ENCODE data around the gene SPATA7. TPM values are rescaled to one million over a fixed set of nuclear protein-coding genes. Genes with fewer than 3 reads are reported as not detected.
"Not testable (repeated sequence)": the region's sequence is repeated elsewhere in the genome, so short reads cannot be mapped to it uniquely, and the experiment has no call there.

SPATA7 gene
- total and polyA plus RNA-seq, 4 experiments from 2014 or later = 3.4 to 8.5 (median 4.0) TPM

DNA sequence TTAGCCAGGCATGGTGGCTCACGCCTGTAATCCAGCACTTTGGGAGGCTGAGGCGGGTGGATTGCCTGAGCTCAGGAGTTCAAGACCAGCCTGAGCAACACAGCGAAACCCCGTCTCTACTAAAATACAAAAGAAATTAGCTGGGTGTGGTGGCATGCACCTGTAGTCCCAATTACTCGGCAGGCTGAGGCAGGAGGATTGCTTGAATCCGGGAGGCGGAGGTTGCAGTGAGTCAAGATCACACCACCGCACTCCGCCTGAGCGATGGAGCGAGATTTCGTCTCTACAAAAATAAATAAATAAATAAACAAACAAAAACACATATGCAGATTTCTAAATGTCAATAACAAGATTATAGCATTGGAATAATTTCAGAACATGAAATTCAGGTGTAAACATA is 3.8 kb upstream of the SPATA7 start:
- intact Hi-C loops (cut with micrococcal nuclease) = loop anchor here (5.0 to 10.0 kb wide), 2 partner anchors 194 to 437 kb away; no protein-coding TSS in a partner anchor
- DNase-seq; H3K36me3 ChIP-seq (ENCODE audit: insufficient read depth, low read length); H3K27ac ChIP-seq (ENCODE audit: low read depth, low read length); H3K27me3 Mint-ChIP-seq; POLR2A ChIA-PET (ENCODE audit: partially characterized antibody); H3K36me3 Mint-ChIP-seq; CTCF ChIA-PET (ENCODE audit: partially characterized antibody); H3K4me3 ChIP-seq (ENCODE audit: low read length in 2 of 2); H3K27me3 ChIP-seq (ENCODE audit: insufficient read depth, low read length); H3K4me3 Mint-ChIP-seq; H3K9me3 ChIP-seq (ENCODE audit: control insufficient read depth in 1 of 2, low read length in 2 of 2); H3K27ac Mint-ChIP-seq; H3K9me3 Mint-ChIP-seq: not testable (repeated sequence)
- H3K4me1 ChIP-seq (ENCODE audit: insufficient read depth, low read length) = peaks cover 15% of the 10 kb centered on the region
- H3K4me1 Mint-ChIP-seq = peaks cover 8 to 19% (median 13%) of the 10 kb centered on the region in 4 donors

GRCh38 chr14:88384718-88385117 is 739 bp upstream of the SPATA7 start:
- H3K4me1 Mint-ChIP-seq = peaks cover 10 to 23% (median 16%) of the 10 kb centered on the region in 4 donors
- peaks cover 15% of the 10 kb centered on the region for H3K4me1 ChIP-seq (ENCODE audit: insufficient read depth, low read length)
- H3K9me3 ChIP-seq (ENCODE audit: control insufficient read depth in 1 of 2, low read length in 2 of 2) = no peaks in the 10 kb centered on the region
- H3K4me3 ChIP-seq (ENCODE audit: low read length in 2 of 2) = peak overlapping the region; percentile 97 to 98
- no peaks in the 10 kb centered on the region for H3K36me3 ChIP-seq (ENCODE audit: insufficient read depth, low read length)
- intact Hi-C loops (cut with micrococcal nuclease) = loop anchor here (5.0 to 10.0 kb wide), 2 partner anchors 197 to 440 kb away; no protein-coding TSS in a partner anchor
- H3K36me3 Mint-ChIP-seq = peaks cover 0 to 7% of the 10 kb centered on the region in 2 donors
- POLR2A ChIA-PET (ENCODE audit: partially characterized antibody) = interaction anchor here (1.5 kb wide), 1 partner anchor 392 kb away, joined by 4 read pairs; the partner anchor contains the start of gene GALC
- peak overlapping the region in 6 of 7 donors; percentile 75 to 96 (median 92) for H3K27ac Mint-ChIP-seq
- peak overlapping the region; percentile 95 to 97 (median 96) for H3K4me3 Mint-ChIP-seq
- no peaks in the 10 kb centered on the region for H3K27me3 Mint-ChIP-seq
- H3K27me3 ChIP-seq (ENCODE audit: insufficient read depth, low read length) = no peaks in the 10 kb centered on the region
- CTCF ChIA-PET (ENCODE audit: partially characterized antibody) = interaction anchor here (1.0 to 1.3 kb wide), 2 partner anchors 195 to 439 kb away, joined by 5 read pairs; no protein-coding TSS in a partner anchor
- peak overlapping the region; percentile 72 for H3K27ac ChIP-seq (ENCODE audit: low read depth, low read length)
- peak in 1 of 5 donors; percentile 1 for DNase-seq
- no peaks in the 10 kb centered on the region for H3K9me3 Mint-ChIP-seq

DNA sequence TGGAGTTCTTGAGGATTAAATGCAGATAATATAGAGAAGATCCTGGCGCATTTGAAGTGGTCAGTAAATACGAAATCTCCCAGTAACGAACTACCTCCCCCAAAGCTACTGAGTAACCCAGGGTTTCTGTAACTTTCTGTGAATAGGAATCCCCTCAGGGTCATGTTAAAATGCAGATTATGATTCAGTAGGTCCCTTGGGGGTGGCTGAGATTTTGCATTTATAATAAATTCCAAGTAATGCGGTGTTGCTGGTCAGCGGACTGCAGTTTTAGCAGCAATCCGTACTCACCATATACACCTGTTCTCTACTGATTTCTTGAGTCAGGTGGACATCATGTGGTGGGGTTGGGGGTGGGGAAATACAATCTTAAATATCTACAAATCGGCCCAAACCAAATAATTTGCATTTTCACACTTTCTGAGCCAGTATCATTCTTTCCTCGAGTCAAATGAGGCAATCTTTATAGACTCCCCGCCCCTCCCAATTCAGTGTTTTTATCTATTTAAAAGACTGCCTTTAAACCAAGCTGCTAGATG is 868 bp downstream of the SPATA7 start:
- Mint-ChIP-seq H3K36me3 (peaks cover 3 to 9% of the 10 kb centered on the region in 2 donors), H3K4me3 (peak overlapping the region; percentile 95 to 97 (median 96)), H3K9me3 (peaks cover 0 to 2% (median 0%) of the 10 kb centered on the region in 8 donors), H3K4me1 (peaks cover 10 to 23% (median 16%) of the 10 kb centered on the region in 4 donors), H3K27ac (peak overlapping the region; percentile 49 to 93 (median 88)), H3K27me3 (no peaks in the 10 kb centered on the region)
- H3K27me3 ChIP-seq (ENCODE audit: insufficient read depth, low read length) = no peaks in the 10 kb centered on the region
- ChIA-PET CTCF (ENCODE audit: partially characterized antibody) (no interaction called here), POLR2A (ENCODE audit: partially characterized antibody) (interaction anchor here (1.5 kb wide), 1 partner anchor 393 kb away, joined by 4 read pairs; the partner anchor contains the start of gene GALC)
- intact Hi-C loops (cut with micrococcal nuclease) = loop anchor here (10.0 kb wide), 1 partner anchor 442 kb away; no protein-coding TSS in a partner anchor
- H3K4me3 ChIP-seq (ENCODE audit: low read length in 2 of 2) = peak overlapping the region; percentile 97 to 98
- H3K27ac ChIP-seq (ENCODE audit: low read depth, low read length) = peak overlapping the region; percentile 72
- no peaks in the 10 kb centered on the region for H3K36me3 ChIP-seq (ENCODE audit: insufficient read depth, low read length)
- no peak for DNase-seq
- H3K4me1 ChIP-seq (ENCODE audit: insufficient read depth, low read length) = peaks cover 15% of the 10 kb centered on the region
- no peaks in the 10 kb centered on the region for H3K9me3 ChIP-seq (ENCODE audit: control insufficient read depth in 1 of 2, low read length in 2 of 2)

DNA sequence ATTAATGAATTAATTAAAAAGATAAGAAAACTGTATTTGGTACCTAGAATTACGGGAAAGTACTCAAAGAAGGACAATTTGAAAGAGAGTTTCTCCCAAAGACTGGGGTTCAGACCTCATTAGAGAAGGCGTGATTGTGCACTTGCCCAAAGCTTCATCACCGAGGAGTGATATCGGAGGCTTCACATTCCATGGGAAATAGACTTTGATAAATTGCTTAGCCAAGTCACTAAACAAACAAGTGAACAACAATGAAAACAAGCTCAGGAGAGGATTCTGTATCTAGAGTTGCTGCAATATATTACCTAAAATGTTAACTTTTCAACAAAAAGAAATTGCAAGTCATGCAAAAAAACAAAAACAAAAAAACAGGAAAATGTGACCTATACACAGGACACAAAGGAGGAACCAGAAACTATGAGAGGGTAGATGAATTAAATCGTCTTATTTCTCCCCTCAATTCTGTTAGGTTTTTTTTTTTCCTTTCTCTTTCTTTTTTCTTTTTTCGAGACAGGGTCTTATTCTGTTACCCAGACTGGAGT is 3.4 kb downstream of the SPATA7 start:
- H3K9me3 ChIP-seq (ENCODE audit: control insufficient read depth in 1 of 2, low read length in 2 of 2) = no peaks in the 10 kb centered on the region
- no peaks in the 10 kb centered on the region for H3K27me3 ChIP-seq (ENCODE audit: insufficient read depth, low read length)
- H3K36me3 ChIP-seq (ENCODE audit: insufficient read depth, low read length) = no peaks in the 10 kb centered on the region
- H3K4me1 ChIP-seq (ENCODE audit: insufficient read depth, low read length) = peaks cover 15% of the 10 kb centered on the region
- no peak overlapping the region for H3K4me3 ChIP-seq (ENCODE audit: low read length in 2 of 2)
- POLR2A ChIA-PET (ENCODE audit: partially characterized antibody) = no interaction called here
- H3K36me3 Mint-ChIP-seq = peaks cover 3 to 9% of the 10 kb centered on the region in 2 donors
- CTCF ChIA-PET (ENCODE audit: partially characterized antibody) = no interaction called here
- intact Hi-C loops (cut with micrococcal nuclease) = loop anchor here (10.0 kb wide), 1 partner anchor 444 kb away; no protein-coding TSS in a partner anchor
- peaks cover 0 to 2% (median 0%) of the 10 kb centered on the region in 8 donors for H3K9me3 Mint-ChIP-seq
- no peak for DNase-seq
- no peak overlapping the region for H3K4me3 Mint-ChIP-seq
- H3K27ac ChIP-seq (ENCODE audit: low read depth, low read length) = no peak overlapping the region
- H3K27me3 Mint-ChIP-seq = no peaks in the 10 kb centered on the region
- peaks cover 6 to 21% (median 16%) of the 10 kb centered on the region in 4 donors for H3K4me1 Mint-ChIP-seq
- H3K27ac Mint-ChIP-seq = no peak overlapping the region

DNA sequence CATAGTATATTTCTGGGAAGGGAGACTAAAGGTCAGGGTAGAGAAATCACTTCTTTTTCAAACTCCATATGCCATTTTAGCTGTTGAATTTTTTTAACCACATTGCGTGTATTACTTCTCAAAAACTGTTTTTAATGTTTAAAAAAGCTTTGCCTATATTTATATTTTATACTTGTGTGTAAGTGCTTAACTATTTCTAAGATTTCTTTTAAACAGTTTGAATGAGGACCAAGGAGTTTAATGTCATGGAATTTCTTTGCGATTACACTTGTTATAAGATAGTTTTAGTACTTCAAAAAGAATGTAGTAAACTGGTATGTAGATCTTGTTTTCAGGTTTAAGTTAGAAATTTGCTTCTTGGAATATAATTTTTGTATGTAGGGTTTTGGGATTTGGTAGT is 7.2 kb downstream of the SPATA7 start:
- DNase-seq = no peak
- ChIA-PET CTCF (ENCODE audit: partially characterized antibody) (no interaction called here), POLR2A (ENCODE audit: partially characterized antibody) (no interaction called here)
- Mint-ChIP-seq H3K4me1 (no peaks in the 10 kb centered on the region), H3K36me3 (peaks cover 6 to 19% of the 10 kb centered on the region in 2 donors), H3K9me3 (peaks cover 0 to 2% (median 0%) of the 10 kb centered on the region in 8 donors), H3K4me3 (no peak overlapping the region), H3K27ac (no peak overlapping the region), H3K27me3 (no peaks in the 10 kb centered on the region)
- intact Hi-C loops (cut with micrococcal nuclease) = no loop called here
- Histone ChIP-seq H3K27me3 (ENCODE audit: insufficient read depth, low read length) (no peaks in the 10 kb centered on the region), H3K27ac (ENCODE audit: low read depth, low read length) (no peak overlapping the region), H3K4me1 (ENCODE audit: insufficient read depth, low read length) (no peaks in the 10 kb centered on the region), H3K4me3 (ENCODE audit: low read length in 2 of 2) (no peak overlapping the region), H3K9me3 (ENCODE audit: control insufficient read depth in 1 of 2, low read length in 2 of 2) (no peaks in the 10 kb centered on the region), H3K36me3 (ENCODE audit: insufficient read depth, low read length) (no peaks in the 10 kb centered on the region)

GRCh38 chr14:88411039-88411438 is 25.6 kb downstream of the SPATA7 start:
- DNase-seq = peak in 1 of 5 donors; percentile 11
- no peaks in the 10 kb centered on the region for H3K4me1 ChIP-seq (ENCODE audit: insufficient read depth, low read length)
- H3K9me3 ChIP-seq (ENCODE audit: control insufficient read depth in 1 of 2, low read length in 2 of 2) = peaks cover 3% of the 10 kb centered on the region in 2 donors
- intact Hi-C loops (cut with micrococcal nuclease) = no loop called here
- H3K27me3 ChIP-seq (ENCODE audit: insufficient read depth, low read length) = no peaks in the 10 kb centered on the region
- H3K36me3 Mint-ChIP-seq = peaks cover 53 to 75% of the 10 kb centered on the region in 2 donors
- H3K9me3 Mint-ChIP-seq = peaks cover 12 to 64% (median 46%) of the 10 kb centered on the region in 8 donors
- peaks cover 2 to 19% (median 7%) of the 10 kb centered on the region in 4 donors for H3K4me1 Mint-ChIP-seq
- H3K27ac ChIP-seq (ENCODE audit: low read depth, low read length) = no peak overlapping the region
- H3K4me3 ChIP-seq (ENCODE audit: low read length in 2 of 2) = no peak overlapping the region
- CTCF ChIA-PET (ENCODE audit: partially characterized antibody) = no interaction called here
- no peaks in the 10 kb centered on the region for H3K27me3 Mint-ChIP-seq
- no peak overlapping the region for H3K4me3 Mint-ChIP-seq
- no peaks in the 10 kb centered on the region for H3K36me3 ChIP-seq (ENCODE audit: insufficient read depth, low read length)
- no peak overlapping the region for H3K27ac Mint-ChIP-seq
- POLR2A ChIA-PET (ENCODE audit: partially characterized antibody) = no interaction called here

DNA sequence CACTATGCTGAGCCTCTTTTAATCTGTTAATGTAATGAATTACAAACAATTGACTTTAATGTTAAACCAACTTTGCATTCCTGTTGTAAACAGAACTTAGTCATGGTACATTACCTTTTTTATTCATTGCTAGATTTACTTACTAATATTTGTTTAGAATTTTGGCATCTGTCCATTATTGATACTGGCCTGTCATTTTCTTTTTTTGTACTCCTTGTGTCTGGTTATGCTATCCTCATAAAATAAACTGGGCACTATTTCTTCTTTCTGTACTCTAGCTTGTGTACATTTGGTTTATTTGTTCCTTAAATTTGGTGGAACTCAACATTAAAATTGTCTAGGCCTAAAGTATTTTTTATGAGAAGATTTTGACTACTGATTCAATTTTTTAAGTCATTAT is 32.1 kb downstream of the SPATA7 start:
- Mint-ChIP-seq H3K4me3 (no peak overlapping the region), H3K9me3 (peaks cover 9 to 53% (median 40%) of the 10 kb centered on the region in 8 donors), H3K4me1 (no peaks in the 10 kb centered on the region), H3K27ac (no peak overlapping the region), H3K36me3 (peaks cover 40 to 67% of the 10 kb centered on the region in 2 donors), H3K27me3 (no peaks in the 10 kb centered on the region)
- Histone ChIP-seq H3K4me1 (ENCODE audit: insufficient read depth, low read length) (no peaks in the 10 kb centered on the region), H3K27me3 (ENCODE audit: insufficient read depth, low read length) (no peaks in the 10 kb centered on the region), H3K9me3 (ENCODE audit: control insufficient read depth in 1 of 2, low read length in 2 of 2) (peaks cover 0 to 3% of the 10 kb centered on the region in 2 donors), H3K36me3 (ENCODE audit: insufficient read depth, low read length) (no peaks in the 10 kb centered on the region), H3K4me3 (ENCODE audit: low read length in 2 of 2) (no peak overlapping the region), H3K27ac (ENCODE audit: low read depth, low read length) (no peak overlapping the region)
- intact Hi-C loops (cut with micrococcal nuclease) = no loop called here
- DNase-seq = no peak
- ChIA-PET POLR2A (ENCODE audit: partially characterized antibody) (no interaction called here), CTCF (ENCODE audit: partially characterized antibody) (no interaction called here)

Measured in CD4-positive, alpha-beta memory T cell (primary cell).